Endodermal cell (in vitro differentiated cells): ENCODE results near the gene MSLN. TPM values are rescaled to one million over a fixed set of nuclear protein-coding genes. Genes with fewer than 3 reads are reported as not detected.

Experiments used
- DNase-seq: peaks from one replicate; pipeline ENCODE4 v3.0.0-alpha.2; 2017
- H3K27ac ChIP-seq: 2 replicates; pipeline ENCODE4 v1.5.1; 2013; ENCODE audit warnings: mild to moderate bottlenecking, low read depth, low read length, moderate library complexity
- H3K27me3 ChIP-seq: 2 replicates; pipeline ENCODE4 v1.6.1; 2013; ENCODE audit warnings: mild to moderate bottlenecking, low read length, moderate library complexity; ENCODE audit not compliant: insufficient read depth, control insufficient read depth, poor library complexity, severe bottlenecking
- H3K36me3 ChIP-seq: 2 replicates; pipeline ENCODE4 v1.7.0; 2013; ENCODE audit warnings: mild to moderate bottlenecking, low read length, moderate library complexity; ENCODE audit not compliant: control insufficient read depth, insufficient read depth
- H3K4me1 ChIP-seq: one replicate; pipeline ENCODE4 v1.7.0; 2013; ENCODE audit warnings: low read length; ENCODE audit not compliant: control insufficient read depth, insufficient read depth
- H3K4me3 ChIP-seq: 2 replicates; pipeline ENCODE4 v1.5.1; 2013; ENCODE audit warnings: mild to moderate bottlenecking, low read length, moderate library complexity
- H3K9ac ChIP-seq: 2 replicates; pipeline ENCODE4 v1.6.1; 2013; ENCODE audit warnings: mild to moderate bottlenecking, low read length, moderate library complexity; ENCODE audit not compliant: poor library complexity, severe bottlenecking; ENCODE audit errors: extremely low read depth
- H3K9me3 ChIP-seq: 2 replicates; pipeline ENCODE4 v1.6.1; 2013; ENCODE audit warnings: mild to moderate bottlenecking, low read length, moderate library complexity; ENCODE audit not compliant: control insufficient read depth
- H3K27ac Mint-ChIP-seq: 2 replicates; pipeline ENCODE4 v1.8.0; 2020; ENCODE audit warnings: mixed read lengths
- H3K27me3 Mint-ChIP-seq: 2 replicates; pipeline ENCODE4 v1.8.0; 2021; ENCODE audit warnings: mild to moderate bottlenecking, mixed read lengths; ENCODE audit not compliant: insufficient read depth
- H3K36me3 Mint-ChIP-seq: 2 replicates; pipeline ENCODE4 v1.8.0; 2020; ENCODE audit warnings: low read depth, mixed read lengths
- H3K4me1 Mint-ChIP-seq: 2 replicates; pipeline ENCODE4 v1.8.0; 2020; ENCODE audit warnings: mixed read lengths
- H3K4me3 Mint-ChIP-seq: 2 replicates; pipeline ENCODE4 v1.8.0; 2020; ENCODE audit warnings: mild to moderate bottlenecking, moderate library complexity, mixed read lengths
- H3K9me3 Mint-ChIP-seq: 2 replicates; pipeline ENCODE4 v1.8.0; 2020; ENCODE audit warnings: mild to moderate bottlenecking, mixed read lengths
- WGBS, 2 experiments: methylation state at CpG; one replicate each; pipeline versions ENCODE4 v1.1.5 to v1.1.7; 2013; ENCODE audit warnings: missing lambda C conversion rate in 2 of 2, mixed read lengths in 1 of 2; ENCODE audit not compliant: insufficient coverage in 1 of 2, insufficient read length in 1 of 2; 5-methylcytosine and 5-hydroxymethylcytosine counted together
- total RNA-seq, 2 donors: library from RNA; stranded (reverse); fragmentation: NEBNext Ultra II Directional in 1 of 2; extraction: Animal tissue kit (Norgen Biotek cat#: 25700) in 1 of 2; gene quantifications; 2 replicates in 1 of 2; 3 replicates in 1 of 2; pipeline ENCODE4 v1.2.1, GENCODE V29; 2021
- TF ChIP-seq, protein P1 (sequence below): fragments of 200-600 bp; sonication (generic); conservative IDR thresholded peaks from 2 replicates; pipeline ENCODE4 v1.5.0; 2021; ENCODE audit warnings: antibody characterized with exemption, mild to moderate bottlenecking

MSLN gene
- total RNA-seq, 2 donors from 2014 or later: 0.42 to 0.86 TPM

DNA sequence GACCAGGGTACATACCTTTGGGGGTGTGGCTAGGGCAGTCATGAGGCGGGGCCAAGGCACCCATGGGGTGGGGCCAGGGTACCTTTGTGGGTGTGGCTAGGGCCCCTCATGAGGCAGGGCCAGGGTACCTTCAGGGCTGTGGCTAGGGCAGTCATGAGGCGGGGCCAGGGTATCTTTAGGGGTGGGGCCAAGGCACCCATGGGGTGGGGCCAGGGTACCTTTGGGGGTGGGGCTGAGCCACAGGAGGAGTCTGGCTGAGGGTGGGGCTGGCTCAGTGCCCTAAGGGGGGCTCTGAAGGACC is 36.5 kb downstream of the MSLN start:
- Histone ChIP-seq H3K27ac (no peak overlapping the region), H3K9me3 (no peaks in the 10 kb centered on the region), H3K36me3 (peaks cover 16% of the 10 kb centered on the region), H3K27me3 (peaks cover 18% of the 10 kb centered on the region), H3K4me1 (no peaks in the 10 kb centered on the region), H3K9ac (no peak overlapping the region), H3K4me3 (no peak overlapping the region)
- peaks cover 13% of the 10 kb centered on the region for H3K27me3 Mint-ChIP-seq
- 98 to 100% methylated on average over 2 of the region's 2 CpGs for WGBS, 2 experiments
- H3K4me1 Mint-ChIP-seq: no peaks in the 10 kb centered on the region
- H3K27ac Mint-ChIP-seq: no peak overlapping the region
- TF ChIP-seq, protein P1, sequence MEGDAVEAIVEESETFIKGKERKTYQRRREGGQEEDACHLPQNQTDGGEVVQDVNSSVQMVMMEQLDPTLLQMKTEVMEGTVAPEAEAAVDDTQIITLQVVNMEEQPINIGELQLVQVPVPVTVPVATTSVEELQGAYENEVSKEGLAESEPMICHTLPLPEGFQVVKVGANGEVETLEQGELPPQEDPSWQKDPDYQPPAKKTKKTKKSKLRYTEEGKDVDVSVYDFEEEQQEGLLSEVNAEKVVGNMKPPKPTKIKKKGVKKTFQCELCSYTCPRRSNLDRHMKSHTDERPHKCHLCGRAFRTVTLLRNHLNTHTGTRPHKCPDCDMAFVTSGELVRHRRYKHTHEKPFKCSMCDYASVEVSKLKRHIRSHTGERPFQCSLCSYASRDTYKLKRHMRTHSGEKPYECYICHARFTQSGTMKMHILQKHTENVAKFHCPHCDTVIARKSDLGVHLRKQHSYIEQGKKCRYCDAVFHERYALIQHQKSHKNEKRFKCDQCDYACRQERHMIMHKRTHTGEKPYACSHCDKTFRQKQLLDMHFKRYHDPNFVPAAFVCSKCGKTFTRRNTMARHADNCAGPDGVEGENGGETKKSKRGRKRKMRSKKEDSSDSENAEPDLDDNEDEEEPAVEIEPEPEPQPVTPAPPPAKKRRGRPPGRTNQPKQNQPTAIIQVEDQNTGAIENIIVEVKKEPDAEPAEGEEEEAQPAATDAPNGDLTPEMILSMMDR: no peak
- H3K4me3 Mint-ChIP-seq: no peak overlapping the region
- no peaks in the 10 kb centered on the region for H3K9me3 Mint-ChIP-seq
- peaks cover 22% of the 10 kb centered on the region for H3K36me3 Mint-ChIP-seq
- DNase-seq: peak; percentile 87

DNA sequence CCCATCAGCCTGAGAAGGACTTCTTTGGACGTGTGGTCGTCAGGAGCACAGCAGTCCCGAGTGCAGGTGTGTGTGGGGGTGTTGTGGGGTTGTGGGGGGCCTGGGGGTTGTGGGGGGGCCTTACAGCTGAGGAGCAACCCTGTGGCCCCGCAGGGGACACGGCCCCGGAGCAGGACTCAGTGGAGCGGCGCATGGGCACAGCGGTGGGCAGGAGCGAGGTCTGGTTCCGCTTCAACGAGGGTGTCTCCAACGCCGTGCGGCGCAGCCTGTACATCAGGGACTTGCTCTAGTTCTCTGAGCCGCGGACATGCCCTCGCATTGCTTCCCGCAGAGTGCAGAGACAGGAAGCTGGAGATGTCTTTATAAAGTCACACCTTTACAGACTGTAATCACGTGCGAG is 37.2 kb downstream of the MSLN start:
- peaks cover 22% of the 10 kb centered on the region for H3K36me3 Mint-ChIP-seq
- Histone ChIP-seq H3K9me3 (no peaks in the 10 kb centered on the region), H3K9ac (no peak overlapping the region), H3K4me3 (no peak overlapping the region), H3K4me1 (no peaks in the 10 kb centered on the region), H3K36me3 (peaks cover 16% of the 10 kb centered on the region), H3K27ac (no peak overlapping the region), H3K27me3 (peaks cover 18% of the 10 kb centered on the region)
- no peaks in the 10 kb centered on the region for H3K4me1 Mint-ChIP-seq
- H3K4me3 Mint-ChIP-seq: no peak overlapping the region
- no peak overlapping the region for H3K27ac Mint-ChIP-seq
- H3K9me3 Mint-ChIP-seq: no peaks in the 10 kb centered on the region
- TF ChIP-seq, protein P1: no peak
- WGBS, 2 experiments: 97 to 99% methylated on average over 19 to 20 of the region's 22 CpGs
- no peak for DNase-seq
- H3K27me3 Mint-ChIP-seq: peaks cover 19% of the 10 kb centered on the region

DNA sequence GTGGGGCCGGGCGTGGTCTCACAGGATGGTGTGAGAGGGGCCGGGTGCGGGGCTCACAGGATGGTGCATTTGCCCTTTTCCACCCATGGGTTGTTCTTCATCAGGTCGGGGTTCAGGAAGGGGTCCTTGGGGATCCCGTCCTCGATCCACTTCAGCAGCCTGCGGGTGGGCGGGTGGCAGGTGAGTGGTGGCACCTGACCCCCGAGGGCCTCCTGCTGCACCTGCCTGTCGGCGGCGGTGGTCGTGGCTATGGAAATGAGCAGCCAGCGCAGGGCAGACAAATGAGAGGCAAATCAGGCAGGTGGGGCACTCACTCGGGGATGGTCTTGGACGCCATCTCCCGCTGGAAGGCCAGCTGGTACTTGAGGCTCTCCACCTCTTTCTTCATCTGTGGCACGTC is 38.1 kb downstream of the MSLN start:
- Mint-ChIP-seq H3K4me1 (no peaks in the 10 kb centered on the region), H3K27ac (no peak overlapping the region), H3K9me3 (no peaks in the 10 kb centered on the region), H3K4me3 (no peak overlapping the region), H3K36me3 (peaks cover 22% of the 10 kb centered on the region), H3K27me3 (peaks cover 28% of the 10 kb centered on the region)
- H3K36me3 ChIP-seq: peaks cover 13% of the 10 kb centered on the region
- H3K9me3 ChIP-seq: no peaks in the 10 kb centered on the region
- TF ChIP-seq, protein P1: no peak
- no peak for DNase-seq
- no peaks in the 10 kb centered on the region for H3K4me1 ChIP-seq
- H3K4me3 ChIP-seq: no peak overlapping the region
- peaks cover 18% of the 10 kb centered on the region for H3K27me3 ChIP-seq
- no peak overlapping the region for H3K27ac ChIP-seq
- WGBS, 2 experiments: 94 to 97% methylated on average over 18 to 19 of the region's 19 CpGs
- no peak overlapping the region for H3K9ac ChIP-seq
